ENCODE data around the gene SPAAR. TPM values are rescaled to one million over a fixed set of nuclear protein-coding genes. Genes with fewer than 3 reads are reported as not detected.
"Not testable (repeated sequence)": the region's sequence is repeated elsewhere in the genome, so short reads cannot be mapped to it uniquely, and the experiment has no call there.

The SPAAR gene
- total and polyA plus RNA-seq, 11 donors: 4.1 to 11.3 (median 7.0) TPM

DNA sequence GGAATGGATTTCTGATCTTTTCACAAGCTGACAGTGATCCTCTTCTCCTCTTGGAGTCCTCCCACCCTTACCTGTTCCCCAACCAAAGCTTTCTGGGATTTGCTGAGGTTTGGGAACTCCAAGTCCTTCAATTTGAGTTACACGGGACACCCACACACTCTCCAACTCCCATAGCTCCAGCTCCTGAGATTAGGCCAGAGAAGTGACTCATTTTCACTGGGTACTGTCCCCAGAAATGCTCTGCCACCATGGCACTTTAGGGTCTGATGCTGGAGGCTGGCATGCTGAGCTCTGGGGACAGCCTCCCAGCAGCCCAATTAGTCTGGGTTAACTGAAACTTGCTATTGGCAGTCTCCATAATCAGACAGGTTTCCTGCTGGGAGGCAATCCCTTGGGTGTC, 17.2 kb upstream of the SPAAR start:
- H3K27ac ChIP-seq: no peak overlapping the region
- H3K36me3 ChIP-seq: no peaks in the 10 kb centered on the region
- intact Hi-C loops (cut with DNase I): no loop called here
- WGBS, 4 donors: 83 to 100% (median 90%) methylated on average over 1 of the region's 1 CpG
- no peak for TF ChIP-seq POLR2A (IDR thresholded peaks at IDR 0.05)
- TF ChIP-seq, protein P1, sequence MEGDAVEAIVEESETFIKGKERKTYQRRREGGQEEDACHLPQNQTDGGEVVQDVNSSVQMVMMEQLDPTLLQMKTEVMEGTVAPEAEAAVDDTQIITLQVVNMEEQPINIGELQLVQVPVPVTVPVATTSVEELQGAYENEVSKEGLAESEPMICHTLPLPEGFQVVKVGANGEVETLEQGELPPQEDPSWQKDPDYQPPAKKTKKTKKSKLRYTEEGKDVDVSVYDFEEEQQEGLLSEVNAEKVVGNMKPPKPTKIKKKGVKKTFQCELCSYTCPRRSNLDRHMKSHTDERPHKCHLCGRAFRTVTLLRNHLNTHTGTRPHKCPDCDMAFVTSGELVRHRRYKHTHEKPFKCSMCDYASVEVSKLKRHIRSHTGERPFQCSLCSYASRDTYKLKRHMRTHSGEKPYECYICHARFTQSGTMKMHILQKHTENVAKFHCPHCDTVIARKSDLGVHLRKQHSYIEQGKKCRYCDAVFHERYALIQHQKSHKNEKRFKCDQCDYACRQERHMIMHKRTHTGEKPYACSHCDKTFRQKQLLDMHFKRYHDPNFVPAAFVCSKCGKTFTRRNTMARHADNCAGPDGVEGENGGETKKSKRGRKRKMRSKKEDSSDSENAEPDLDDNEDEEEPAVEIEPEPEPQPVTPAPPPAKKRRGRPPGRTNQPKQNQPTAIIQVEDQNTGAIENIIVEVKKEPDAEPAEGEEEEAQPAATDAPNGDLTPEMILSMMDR (IDR thresholded peaks at IDR 0.05): no peak
- no peak for DNase-seq
- H3K4me1 ChIP-seq: no peaks in the 10 kb centered on the region
- ATAC-seq: no peak
- H3K27me3 ChIP-seq: no peaks in the 10 kb centered on the region
- no peaks in the 10 kb centered on the region for H3K9me3 ChIP-seq
- no peak overlapping the region for H3K4me3 ChIP-seq

DNA sequence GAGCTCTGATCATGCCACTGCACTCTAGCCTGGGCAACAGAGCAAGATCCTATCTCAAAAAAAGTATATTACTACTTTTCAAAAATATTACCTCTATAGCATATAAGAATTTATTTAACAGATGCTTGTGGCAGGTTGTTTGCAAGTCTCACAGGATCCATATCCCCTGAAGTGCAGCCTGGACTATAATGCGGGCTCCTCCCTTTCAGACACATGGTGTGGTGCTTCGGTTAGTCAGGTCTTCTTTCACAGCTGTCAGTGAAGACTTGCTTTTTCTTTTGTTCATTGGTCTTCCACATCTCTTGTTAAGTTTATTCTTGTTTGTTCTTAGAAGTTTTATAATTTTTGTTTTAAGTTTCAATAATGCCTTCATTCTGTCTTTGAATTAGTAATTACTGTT, 12.7 kb upstream of the SPAAR start:
- TF ChIP-seq, protein P1 (IDR thresholded peaks at IDR 0.05): no peak
- no peak for TF ChIP-seq POLR2A (IDR thresholded peaks at IDR 0.05)
- Histone ChIP-seq H3K27ac (no peak overlapping the region), H3K36me3 (no peaks in the 10 kb centered on the region), H3K27me3 (no peaks in the 10 kb centered on the region), H3K4me1 (no peaks in the 10 kb centered on the region), H3K9me3 (no peaks in the 10 kb centered on the region), H3K4me3 (no peak overlapping the region)
- no peak for ATAC-seq
- DNase-seq: no peak
- WGBS, 4 donors: 92 to 98% (median 96%) methylated on average over 2 of the region's 2 CpGs
- intact Hi-C loops (cut with DNase I): no loop called here

DNA sequence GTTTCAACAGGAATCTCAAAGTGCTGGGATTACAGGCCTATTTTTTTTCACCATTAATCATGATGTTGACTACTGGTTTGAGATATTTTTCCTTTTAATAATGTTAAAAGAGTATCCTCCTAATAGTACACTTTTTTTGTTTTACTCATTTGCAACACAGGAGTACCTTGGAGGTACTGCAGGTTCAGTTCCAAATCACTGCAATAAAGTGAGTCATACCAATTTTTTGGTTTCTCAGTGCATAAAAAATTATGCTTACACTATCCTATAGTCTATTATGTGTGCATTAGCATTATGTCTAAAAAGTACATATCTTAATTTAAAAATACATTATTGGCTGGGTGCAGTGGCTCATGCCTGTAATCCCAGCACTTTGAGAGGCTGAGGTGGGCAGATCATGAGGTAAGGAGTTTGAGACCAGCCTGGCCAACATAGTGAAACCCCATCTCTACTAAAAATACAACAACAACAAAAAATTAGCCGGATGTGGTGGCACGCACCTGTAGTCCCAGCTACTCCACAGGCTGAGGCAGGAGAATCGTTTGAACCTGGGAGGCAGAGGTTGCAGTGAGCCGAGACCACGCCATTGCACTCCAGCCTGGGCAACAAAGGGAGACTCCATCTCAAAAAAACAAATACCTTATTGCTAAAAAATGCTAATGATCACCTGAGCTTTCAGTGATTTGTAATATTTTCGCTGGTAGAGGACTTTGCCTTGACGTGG, 11.8 kb upstream of the SPAAR start:
- H3K27ac ChIP-seq; DNase-seq; ATAC-seq; H3K9me3 ChIP-seq; H3K27me3 ChIP-seq; H3K4me3 ChIP-seq; H3K4me1 ChIP-seq; intact Hi-C loops (cut with DNase I); H3K36me3 ChIP-seq: not testable (repeated sequence)
- 86 to 97% (median 89%) methylated on average over 7 of the region's 7 CpGs for WGBS, 4 donors

DNA sequence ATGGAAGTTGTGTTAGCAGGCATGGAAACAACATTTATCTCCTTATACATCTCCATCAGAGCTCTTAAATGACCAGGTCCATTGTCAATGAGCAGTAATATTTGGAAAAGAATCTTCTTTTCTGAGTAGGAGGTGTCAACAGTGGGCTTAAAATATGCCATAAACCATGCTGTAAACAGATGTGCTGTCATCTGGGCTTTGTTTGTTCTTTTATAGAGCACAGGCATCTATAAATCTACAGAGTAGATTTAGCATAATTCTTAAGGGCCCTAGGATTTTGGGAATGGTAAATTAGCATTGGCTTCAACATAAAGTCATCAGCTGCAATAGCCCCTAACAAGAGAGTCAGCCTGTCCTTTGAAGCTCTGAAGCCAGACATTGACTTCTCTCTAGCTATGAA, 11.0 kb upstream of the SPAAR start:
- no peak overlapping the region for H3K4me3 ChIP-seq
- H3K36me3 ChIP-seq: no peaks in the 10 kb centered on the region
- no peak for DNase-seq
- TF ChIP-seq, protein P1 (IDR thresholded peaks at IDR 0.05): no peak
- no peak for TF ChIP-seq POLR2A (IDR thresholded peaks at IDR 0.05)
- intact Hi-C loops (cut with DNase I): no loop called here
- no peaks in the 10 kb centered on the region for H3K9me3 ChIP-seq
- ATAC-seq: no peak
- no peaks in the 10 kb centered on the region for H3K27me3 ChIP-seq
- no peak overlapping the region for H3K27ac ChIP-seq
- H3K4me1 ChIP-seq: peaks cover 0 to 7% (median 3%) of the 10 kb centered on the region in 12 donors

DNA sequence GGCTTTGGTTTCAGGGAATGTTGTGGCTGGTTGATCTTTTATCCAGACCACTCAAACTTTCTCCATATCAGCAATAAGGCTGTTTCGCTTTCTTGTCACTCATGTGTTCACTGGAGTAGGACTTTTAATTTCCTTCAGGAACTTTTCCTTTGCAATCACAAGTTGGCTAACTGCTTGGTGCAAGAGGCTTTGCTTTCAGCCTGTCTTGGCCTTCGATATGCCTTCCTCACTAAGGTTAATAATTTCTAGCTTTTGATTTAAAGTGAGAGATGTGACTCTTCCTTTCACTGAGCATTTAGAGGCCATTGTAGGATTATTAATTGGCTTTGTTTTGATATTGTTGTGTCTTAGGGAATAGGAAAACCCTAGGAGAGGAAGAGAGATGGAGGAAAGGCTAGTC, 10.3 kb upstream of the SPAAR start:
- H3K4me3 ChIP-seq: no peak overlapping the region
- no peaks in the 10 kb centered on the region for H3K27me3 ChIP-seq
- no peak for ATAC-seq
- no peak for DNase-seq
- H3K4me1 ChIP-seq: peaks cover under 1 to 14% (median 10%) of the 10 kb centered on the region in 12 donors
- intact Hi-C loops (cut with DNase I): no loop called here
- 82 to 95% (median 90%) methylated on average over 2 of the region's 2 CpGs for WGBS, 4 donors
- H3K27ac ChIP-seq: no peak overlapping the region
- TF ChIP-seq POLR2A (IDR thresholded peaks at IDR 0.05): no peak
- TF ChIP-seq, protein P1 (IDR thresholded peaks at IDR 0.05): no peak
- no peaks in the 10 kb centered on the region for H3K9me3 ChIP-seq
- H3K36me3 ChIP-seq: no peaks in the 10 kb centered on the region

Data from heart left ventricle (tissue), 16 donors.